HUES48 (cell line): ENCODE measurements around the gene DYNC1I2.

Source experiments
- H3K27ac ChIP-seq: one replicate; pipeline ENCODE4 v1.7.0; 2013; ENCODE audit warnings: low read depth, low read length, inconsistent platforms
- H3K27me3 ChIP-seq: 2 replicates; pipeline ENCODE4 v1.6.1; 2013; ENCODE audit warnings: mild to moderate bottlenecking, low read length; ENCODE audit not compliant: control insufficient read depth, insufficient read depth
- H3K36me3 ChIP-seq: 2 replicates; pipeline ENCODE4 v1.6.1; 2013; ENCODE audit warnings: low read length; ENCODE audit not compliant: control insufficient read depth, insufficient read depth
- H3K4me1 ChIP-seq: 2 replicates; pipeline ENCODE4 v1.6.1; 2013; ENCODE audit warnings: mild to moderate bottlenecking, low read length; ENCODE audit not compliant: control insufficient read depth, insufficient read depth
- H3K4me3 ChIP-seq: 2 replicates; pipeline ENCODE4 v1.5.1; 2013; ENCODE audit warnings: mild to moderate bottlenecking, low read depth, low read length
- H3K9ac ChIP-seq: 2 replicates; pipeline ENCODE4 v1.6.1; 2013; ENCODE audit warnings: mild to moderate bottlenecking, low read depth, low read length, moderate library complexity
- H3K9me3 ChIP-seq: 2 replicates; pipeline ENCODE4 v1.6.1; 2013; ENCODE audit warnings: low read length; ENCODE audit not compliant: control insufficient read depth, insufficient read depth

DYNC1I2 gene

GRCh38 chr2:171718720-171719119, 31.5 kb downstream of the DYNC1I2 start:
- H3K9ac ChIP-seq = no peak overlapping the region
- no peaks in the 10 kb centered on the region for H3K27me3 ChIP-seq
- peaks cover 33% of the 10 kb centered on the region for H3K36me3 ChIP-seq
- H3K4me3 ChIP-seq = no peak overlapping the region
- no peaks in the 10 kb centered on the region for H3K9me3 ChIP-seq
- no peaks in the 10 kb centered on the region; the same call in 1 of the 2 replicates for H3K4me1 ChIP-seq
- no peak overlapping the region for H3K27ac ChIP-seq

GRCh38 chr2:171719660-171720059, 32.4 kb downstream of the DYNC1I2 start:
- Histone ChIP-seq H3K9ac (no peak overlapping the region), H3K4me1 (peaks cover 3% of the 10 kb centered on the region; the same call in 1 of the 2 replicates), H3K27me3 (no peaks in the 10 kb centered on the region), H3K4me3 (no peak overlapping the region), H3K9me3 (no peaks in the 10 kb centered on the region), H3K27ac (no peak overlapping the region), H3K36me3 (peaks cover 36% of the 10 kb centered on the region)

DNA sequence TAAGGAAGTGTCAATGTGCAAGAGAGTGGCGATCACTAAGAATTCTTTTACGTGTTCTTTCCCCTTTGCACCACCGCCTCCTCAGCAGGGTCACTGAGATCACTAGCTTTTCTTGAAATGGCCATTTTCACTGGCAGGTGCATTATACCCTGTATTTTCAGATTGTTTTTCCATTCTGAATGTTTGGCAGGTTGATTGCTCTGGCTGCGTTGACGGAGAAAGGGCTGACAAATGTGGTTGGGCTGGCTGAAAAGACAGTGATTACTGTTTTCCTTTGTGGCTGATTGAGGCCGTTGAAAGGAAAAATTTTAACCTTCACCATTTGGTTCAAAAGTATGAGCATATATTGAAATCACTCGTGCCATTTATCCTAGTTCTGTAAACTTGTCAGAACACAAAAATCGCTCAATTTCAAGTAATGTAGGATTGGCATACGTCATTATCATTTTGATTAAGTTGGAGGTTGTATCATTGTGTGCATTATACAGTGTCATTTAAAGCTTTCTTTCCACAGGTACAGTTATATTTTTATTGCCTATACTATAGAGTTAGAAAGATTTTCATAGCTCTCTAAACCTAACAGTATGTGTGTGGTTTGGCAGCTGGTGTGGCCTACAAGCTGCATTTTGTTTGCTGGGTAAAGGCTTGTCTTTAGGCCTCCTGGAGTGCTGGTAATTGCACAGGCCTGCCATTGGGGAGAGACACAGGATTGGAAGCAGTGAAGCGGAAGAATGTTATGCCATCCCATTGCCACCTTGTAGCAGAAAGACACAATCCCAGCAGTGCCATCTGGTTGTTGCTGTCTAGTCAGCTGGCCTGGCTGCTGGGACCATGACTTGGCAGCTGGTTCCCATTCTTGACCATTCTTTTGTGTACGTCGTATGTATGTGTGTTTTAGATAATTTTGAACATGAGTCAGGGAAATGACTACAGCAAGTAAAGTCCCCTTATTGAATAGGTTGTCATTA, 36.7 kb downstream of the DYNC1I2 start:
- Histone ChIP-seq H3K27ac (peak overlapping the region; percentile 46), H3K4me3 (no peak overlapping the region), H3K4me1 (peaks cover 3% of the 10 kb centered on the region; the same call in 1 of the 2 replicates), H3K9ac (no peak overlapping the region), H3K27me3 (no peaks in the 10 kb centered on the region), H3K9me3 (no peaks in the 10 kb centered on the region), H3K36me3 (peaks cover 47% of the 10 kb centered on the region)

DNA sequence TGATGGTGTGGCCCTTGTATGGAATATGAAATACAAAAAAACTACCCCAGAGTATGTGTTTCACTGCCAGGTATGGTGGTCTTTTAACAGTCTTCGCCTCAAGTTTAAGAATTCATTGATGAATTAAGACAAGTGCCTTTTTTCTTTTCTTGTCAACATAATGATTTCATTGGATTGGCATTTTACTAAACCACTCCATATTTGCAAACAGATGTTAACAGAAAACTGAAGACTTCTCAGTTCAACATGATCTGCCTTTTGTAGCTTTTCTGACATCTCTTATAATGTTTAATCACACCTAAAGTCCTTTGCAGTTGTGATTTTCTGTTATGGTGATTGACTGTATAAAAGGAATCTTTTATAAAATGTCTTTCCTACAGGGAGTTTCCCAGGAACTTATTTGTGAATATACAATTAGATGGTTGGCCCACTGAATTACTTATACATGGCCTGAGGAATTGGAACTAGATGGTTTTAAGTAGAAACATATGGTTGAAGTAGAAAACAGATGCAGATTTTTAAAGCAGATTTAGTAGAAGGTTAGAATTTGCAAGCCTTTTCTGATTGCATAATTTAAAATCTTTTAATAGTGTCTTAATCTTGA, 39.7 kb downstream of the DYNC1I2 start:
- Histone ChIP-seq H3K9ac (no peak overlapping the region), H3K4me1 (peaks cover 3% of the 10 kb centered on the region; the same call in 1 of the 2 replicates), H3K36me3 (peaks cover 66% of the 10 kb centered on the region), H3K27ac (no peak overlapping the region), H3K27me3 (no peaks in the 10 kb centered on the region), H3K4me3 (no peak overlapping the region), H3K9me3 (no peaks in the 10 kb centered on the region)

- Histone ChIP-seq H3K27me3 (no peaks in the 10 kb centered on the region), H3K27ac (no peak overlapping the region), H3K9me3 (no peaks in the 10 kb centered on the region), H3K9ac (no peak overlapping the region), H3K36me3 (peaks cover 77% of the 10 kb centered on the region), H3K4me1 (peaks cover 3% of the 10 kb centered on the region; the same call in 1 of the 2 replicates), H3K4me3 (no peak overlapping the region)
Measured at GRCh38 chr2:171728989-171729951, 42.0 kb downstream of the DYNC1I2 start.

DNA sequence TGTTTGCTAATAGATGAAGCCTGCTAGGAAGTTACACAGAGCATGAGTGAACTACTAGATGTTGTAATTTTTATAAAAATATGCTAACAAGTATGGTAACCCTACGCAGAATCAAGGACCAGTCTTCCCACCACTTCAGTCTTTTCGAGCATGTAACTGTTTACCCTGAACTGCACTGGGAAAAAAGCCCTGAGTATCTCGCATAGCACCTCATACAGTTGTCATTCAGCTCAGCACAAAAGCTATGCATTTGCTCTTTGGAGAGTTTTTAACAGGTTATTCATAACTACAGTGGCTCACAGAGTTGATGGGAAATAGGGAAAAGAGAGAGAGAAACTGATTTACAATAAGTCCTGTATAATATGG, 42.7 kb downstream of the DYNC1I2 start:
- H3K36me3 ChIP-seq = peaks cover 81% of the 10 kb centered on the region
- no peaks in the 10 kb centered on the region for H3K9me3 ChIP-seq
- H3K9ac ChIP-seq = no peak overlapping the region
- no peak overlapping the region for H3K4me3 ChIP-seq
- no peaks in the 10 kb centered on the region for H3K27me3 ChIP-seq
- no peaks in the 10 kb centered on the region for H3K4me1 ChIP-seq
- no peak overlapping the region for H3K27ac ChIP-seq

- no peak overlapping the region for H3K27ac ChIP-seq
- H3K9ac ChIP-seq = no peak overlapping the region
- no peaks in the 10 kb centered on the region for H3K27me3 ChIP-seq
- no peak overlapping the region for H3K4me3 ChIP-seq
- no peaks in the 10 kb centered on the region for H3K4me1 ChIP-seq
- no peaks in the 10 kb centered on the region for H3K9me3 ChIP-seq
- peaks cover 66% of the 10 kb centered on the region for H3K36me3 ChIP-seq
Measured at GRCh38 chr2:171735991-171736710, 48.9 kb downstream of the DYNC1I2 start.

DNA sequence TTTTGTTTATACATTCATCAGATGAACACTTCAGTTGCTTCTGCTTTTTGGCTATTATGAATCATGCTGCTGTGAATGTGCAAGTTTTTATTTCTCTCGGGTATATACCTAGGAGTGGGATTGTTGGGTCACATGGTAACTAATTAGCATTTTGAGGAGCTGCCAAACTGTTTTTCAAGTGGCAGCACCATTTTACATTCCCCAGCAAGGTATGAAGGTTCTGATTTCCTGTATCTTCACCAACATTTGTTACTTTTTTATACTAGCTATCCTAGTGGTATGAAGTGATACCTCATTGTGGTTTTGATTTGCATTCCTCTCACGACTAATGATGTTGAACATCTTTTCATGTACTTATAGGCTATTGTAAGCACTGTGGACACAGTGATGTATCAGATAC, 53.9 kb downstream of the DYNC1I2 start:
- Histone ChIP-seq H3K27ac (no peak overlapping the region), H3K27me3 (no peaks in the 10 kb centered on the region), H3K36me3 (peaks cover 68% of the 10 kb centered on the region), H3K4me3 (no peak overlapping the region), H3K9ac (no peak overlapping the region), H3K4me1 (no peaks in the 10 kb centered on the region), H3K9me3 (no peaks in the 10 kb centered on the region)

DNA sequence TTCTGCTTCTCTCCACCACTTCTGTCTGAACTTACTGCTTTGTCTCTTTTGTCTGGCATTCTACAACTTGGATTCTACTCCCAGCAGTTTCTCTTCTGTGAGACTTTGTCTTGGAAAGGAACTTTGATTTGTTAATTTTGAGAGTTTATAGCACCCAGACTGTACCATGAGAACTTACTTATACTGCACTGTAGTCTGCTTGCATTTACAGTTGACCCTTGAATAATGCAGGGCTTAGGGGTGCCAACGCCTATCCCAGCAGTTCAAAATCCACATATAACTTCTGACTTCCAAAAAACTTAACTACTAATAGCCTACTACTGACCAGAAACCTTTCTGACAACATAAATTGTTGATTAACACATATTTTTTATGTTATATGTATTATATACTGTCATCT, 55.5 kb downstream of the DYNC1I2 start:
- Histone ChIP-seq H3K27ac (no peak overlapping the region), H3K27me3 (no peaks in the 10 kb centered on the region), H3K36me3 (peaks cover 67% of the 10 kb centered on the region), H3K4me3 (no peak overlapping the region), H3K9ac (no peak overlapping the region), H3K9me3 (no peaks in the 10 kb centered on the region), H3K4me1 (no peaks in the 10 kb centered on the region)

DNA sequence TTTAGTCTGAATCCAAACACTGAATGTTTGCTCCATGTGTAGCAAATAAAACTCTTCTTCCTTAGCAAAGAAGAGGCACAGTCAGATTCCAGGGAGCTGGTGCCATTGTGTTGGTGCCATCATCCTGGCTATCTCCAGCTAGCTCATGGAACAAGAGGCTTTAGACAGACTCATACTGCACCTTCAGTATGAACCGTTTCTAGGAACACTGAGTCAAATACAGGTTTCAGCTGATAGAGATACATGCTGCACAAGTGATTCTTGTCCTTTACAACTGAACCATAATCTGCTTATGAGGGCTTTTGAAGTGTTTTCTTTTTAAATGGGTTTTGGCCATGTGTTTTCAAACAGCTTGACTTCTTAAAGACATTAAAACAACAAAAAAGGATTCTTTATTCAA, 57.9 kb downstream of the DYNC1I2 start:
- Histone ChIP-seq H3K4me1 (no peaks in the 10 kb centered on the region), H3K36me3 (peaks cover 72% of the 10 kb centered on the region), H3K27ac (no peak overlapping the region)

More for the DNA sequence above, 57.9 kb downstream of the DYNC1I2 start:
- no peak overlapping the region for H3K9ac ChIP-seq
- no peaks in the 10 kb centered on the region for H3K27me3 ChIP-seq
- no peaks in the 10 kb centered on the region for H3K9me3 ChIP-seq
- no peak overlapping the region for H3K4me3 ChIP-seq
